GM23338 (cell line): Measurements from ENCODE around the gene SYK.

Experiments
- EZH2 ChIP-seq: fragments of 200-600 bp; sonication (generic); IDR thresholded peaks from one replicate; pipeline ENCODE4 v1.8.0; 2017; ENCODE audit warnings: antibody characterized with exemption, mild to moderate bottlenecking, low read depth; ENCODE audit not compliant: unreplicated experiment
- EZH2phosphoT487 ChIP-seq: fragments of 200-600 bp; sonication (generic); IDR thresholded peaks from one replicate; pipeline ENCODE4 v1.8.1; 2018; ENCODE audit warnings: antibody characterized with exemption; ENCODE audit not compliant: unreplicated experiment
- TF ChIP-seq, protein P1 (sequence below), 2 experiments: fragments of 200-600 bp in 1 of 2; sonication (generic) in 1 of 2; conservative IDR thresholded peaks; 2 replicates each; pipeline versions ENCODE4 v1.5.1 to v1.6.1; 2016 to 2017; ENCODE audit warnings: antibody characterized with exemption in 2 of 2, low read depth in 2 of 2, mild to moderate bottlenecking in 2 of 2, moderate library complexity in 1 of 2

DNA sequence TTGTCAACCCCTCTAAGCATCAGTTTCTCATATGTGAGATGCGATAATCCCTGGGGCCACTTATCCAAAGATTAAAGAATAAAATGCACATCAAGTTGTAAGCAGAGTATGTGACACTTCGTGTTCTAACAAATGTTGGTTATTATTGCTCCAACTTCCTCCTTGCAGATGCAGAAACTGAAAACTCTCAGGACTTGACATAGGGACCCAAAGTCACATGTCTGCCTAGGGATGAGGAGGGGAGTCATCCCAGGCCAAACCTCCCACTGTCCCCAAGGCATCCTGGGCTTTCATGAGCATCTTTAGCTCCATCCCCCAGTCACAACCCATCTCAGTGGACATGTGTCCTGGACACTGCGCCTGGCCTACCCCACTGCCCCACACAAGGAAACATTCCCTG, 27.5 kb upstream of the SYK start:
- TF ChIP-seq EZH2 (no peak), EZH2phosphoT487 (no peak)
- TF ChIP-seq, protein P1, sequence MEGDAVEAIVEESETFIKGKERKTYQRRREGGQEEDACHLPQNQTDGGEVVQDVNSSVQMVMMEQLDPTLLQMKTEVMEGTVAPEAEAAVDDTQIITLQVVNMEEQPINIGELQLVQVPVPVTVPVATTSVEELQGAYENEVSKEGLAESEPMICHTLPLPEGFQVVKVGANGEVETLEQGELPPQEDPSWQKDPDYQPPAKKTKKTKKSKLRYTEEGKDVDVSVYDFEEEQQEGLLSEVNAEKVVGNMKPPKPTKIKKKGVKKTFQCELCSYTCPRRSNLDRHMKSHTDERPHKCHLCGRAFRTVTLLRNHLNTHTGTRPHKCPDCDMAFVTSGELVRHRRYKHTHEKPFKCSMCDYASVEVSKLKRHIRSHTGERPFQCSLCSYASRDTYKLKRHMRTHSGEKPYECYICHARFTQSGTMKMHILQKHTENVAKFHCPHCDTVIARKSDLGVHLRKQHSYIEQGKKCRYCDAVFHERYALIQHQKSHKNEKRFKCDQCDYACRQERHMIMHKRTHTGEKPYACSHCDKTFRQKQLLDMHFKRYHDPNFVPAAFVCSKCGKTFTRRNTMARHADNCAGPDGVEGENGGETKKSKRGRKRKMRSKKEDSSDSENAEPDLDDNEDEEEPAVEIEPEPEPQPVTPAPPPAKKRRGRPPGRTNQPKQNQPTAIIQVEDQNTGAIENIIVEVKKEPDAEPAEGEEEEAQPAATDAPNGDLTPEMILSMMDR (conservative IDR thresholded peaks at IDR 0.05; ENCODE audit: low read depth in 2 of 2), result no peak
